GM13976 (cell line): ENCODE data around the gene ABCB9.

ENCODE experiments used
- DNase-seq: peaks from one replicate; pipeline ENCODE4 v3.0.0; 2012; ENCODE audit warnings: low spot score
- CTCF ChIP-seq: IDR thresholded peaks from 2 replicates; pipeline ENCODE4 v1.5.1; 2012; ENCODE audit warnings: borderline replicate concordance, mild to moderate bottlenecking; ENCODE audit not compliant: insufficient read depth; ENCODE audit errors: extremely low read depth, missing control alignments, control extremely low read depth
- in situ Hi-C: fragments of 300-500 bp; cut with MboI; formaldehyde crosslinking; loops from one replicate; pipeline ENCODE4 v1.12.0; 2022; ENCODE audit warnings: low sequenced_read_pairs, mixed read lengths, inconsistent platforms; ENCODE audit not compliant: unreplicated experiment

The ABCB9 gene

GRCh38 chr12:122928404-122929147 lies 37.7 kb downstream of the ABCB9 start:
- in situ Hi-C loops = no loop called here
- DNase-seq = no peak
- TF ChIP-seq CTCF = no peak

GRCh38 chr12:122927756-122928403 lies 38.4 kb downstream of the ABCB9 start:
- no peak for DNase-seq
- in situ Hi-C loops = no loop called here
- TF ChIP-seq CTCF = no peak

- in situ Hi-C loops = no loop called here
- DNase-seq = no peak
These were observed 44.3 kb downstream of the ABCB9 start for GRCh38 chr12:122921917-122922316.

GRCh38 chr12:122920687-122921086 lies 45.6 kb downstream of the ABCB9 start:
- TF ChIP-seq CTCF = no peak
- in situ Hi-C loops = no loop called here
- no peak for DNase-seq

More at GRCh38 chr12:122921917-122922316, 44.3 kb downstream of the ABCB9 start:
- TF ChIP-seq CTCF = no peak

GRCh38 chr12:122918827-122919226 lies 47.4 kb downstream of the ABCB9 start:
- in situ Hi-C loops = no loop called here
- TF ChIP-seq CTCF = no peak
- DNase-seq = no peak

GRCh38 chr12:122917507-122918121 lies 48.6 kb downstream of the ABCB9 start:
- no peak for DNase-seq
- in situ Hi-C loops = no loop called here
- TF ChIP-seq CTCF = no peak
